A549 (cell line): ENCODE data around the gene CFD. TPM values are rescaled to one million over a fixed set of nuclear protein-coding genes. Genes with fewer than 3 reads are reported as not detected.

Source experiments
- ATAC-seq, 2 experiments: fragments of 200-7000 bp in 1 of 2; fragments of >200 bp in 1 of 2; cut with Nextera tagmentation in 1 of 2; cut with Tn5 transposase in 1 of 2; 3 replicates each; pipeline versions ENCODE4 v1.8.0 to v1.9.1; 2018 to 2020; ENCODE audit warnings: mild to moderate bottlenecking in 1 of 2, moderate library complexity in 1 of 2
- CTCF ChIA-PET: fragments of 300-600 bp; sonication (Branson Sonifier 250); formaldehyde crosslinking; extraction: SDS; loops from one replicate; lab custom pipeline; 2021; ENCODE audit warnings: antibody characterized with exemption, inconsistent platforms; lab: Yijun Ruan, JAX
- POLR2A ChIA-PET: fragments of 350-600 bp; formaldehyde crosslinking; extraction: SDS; loops from one replicate; lab custom pipeline; 2021; ENCODE audit warnings: antibody characterized with exemption, inconsistent platforms; lab: Yijun Ruan, JAX
- DNase-seq, 2 experiments: peaks; one replicate each; pipeline versions ENCODE4 v3.0.0 to v3.0.0-alpha.2; 2011 to 2016; ENCODE audit warnings: low read depth in 1 of 2, low spot score in 1 of 2
- FAIRE-seq: peaks from 2 replicates; lab custom pipeline; 2011; peaks lifted over from hg19 to GRCh38; lab: Jason Lieb, UNC
- H3K27ac ChIP-seq, 2 experiments: fragments of >200 bp; sonication (Bioruptor Twin); formaldehyde crosslinking; 3 replicates each; pipeline ENCODE4 v1.5.1; 2016 to 2017
- H3K4me1 ChIP-seq: fragments of >200 bp; sonication (Bioruptor Twin); formaldehyde crosslinking; 3 replicates; pipeline ENCODE4 v1.6.1; 2016
- H3K4me2 ChIP-seq: fragments of >200 bp; sonication (Bioruptor Twin); formaldehyde crosslinking; 3 replicates; pipeline ENCODE4 v1.6.1; 2016
- H3K4me3 ChIP-seq: fragments of >200 bp; sonication (Bioruptor Twin); formaldehyde crosslinking; 3 replicates; pipeline ENCODE4 v1.5.1; 2016
- H3K9me3 ChIP-seq: fragments of >200 bp; sonication (Bioruptor Twin); formaldehyde crosslinking; 3 replicates; pipeline ENCODE4 v1.6.1; 2016
- CEBPB ChIP-seq, 2 experiments: fragments of >200 bp in 1 of 2; sonication (Bioruptor Twin) in 1 of 2; formaldehyde crosslinking in 1 of 2; IDR thresholded peaks; 2 replicates each; pipeline ENCODE4 v1.6.1; 2012 to 2016
- EHF ChIP-seq: fragments of 250-450 bp; sonication (Bioruptor Pico); IDR thresholded peaks from 2 replicates; pipeline ENCODE4 v1.5.0; 2020; ENCODE audit warnings: mild to moderate bottlenecking
- FOXS1 ChIP-seq: fragments of 250-450 bp; sonication (Bioruptor Pico); IDR thresholded peaks from 2 replicates; pipeline ENCODE4 v1.5.0; 2020; ENCODE audit warnings: mild to moderate bottlenecking, moderate library complexity
- GATA3 ChIP-seq: IDR thresholded peaks from 2 replicates; pipeline ENCODE4 v1.6.1; 2012; ENCODE audit warnings: borderline replicate concordance
- HDAC2 ChIP-seq: fragments of 200-600 bp; sonication (generic); IDR thresholded peaks from 2 replicates; pipeline ENCODE4 v1.6.1; 2016
- KDM1A ChIP-seq: fragments of 200-600 bp; sonication (generic); IDR thresholded peaks from 2 replicates; pipeline ENCODE4 v1.6.1; 2016; ENCODE audit warnings: low read depth, mild to moderate bottlenecking
- NPAS2 ChIP-seq: fragments of 250-450 bp; sonication (Bioruptor Pico); IDR thresholded peaks from 2 replicates; pipeline ENCODE4 v1.8.0; 2022; ENCODE audit warnings: mild to moderate bottlenecking, moderate library complexity, borderline replicate concordance
- NR3C1 ChIP-seq: fragments of >200 bp; sonication (Bioruptor Twin); formaldehyde crosslinking; IDR thresholded peaks from 3 replicates; pipeline ENCODE4 v1.6.1; 2017
- RAD21 ChIP-seq, 2 experiments: fragments of >200 bp in 1 of 2; sonication (Bioruptor Twin) in 1 of 2; formaldehyde crosslinking in 1 of 2; IDR thresholded peaks in 1 of 2; conservative IDR thresholded peaks in 1 of 2; 2 replicates in 1 of 2; 3 replicates in 1 of 2; pipeline ENCODE4 v1.6.1; 2012 to 2018; ENCODE audit warnings: inconsistent platforms in 1 of 2
- RARB ChIP-seq: fragments of 250-450 bp; sonication (Bioruptor Pico); IDR thresholded peaks from 2 replicates; pipeline ENCODE4 v1.8.0; 2021; ENCODE audit warnings: mild to moderate bottlenecking, moderate library complexity
- RFX5 ChIP-seq: fragments of 450-650 bp; IDR thresholded peaks from 2 replicates; pipeline ENCODE4 v1.7.1; 2014; ENCODE audit warnings: antibody characterized with exemption, mild to moderate bottlenecking, moderate library complexity
- TFCP2L1 ChIP-seq: fragments of 250-450 bp; sonication (Bioruptor Pico); IDR thresholded peaks from 2 replicates; pipeline ENCODE4 v1.5.0; 2021; ENCODE audit warnings: mild to moderate bottlenecking
- ZC3H11A ChIP-seq: fragments of 450-650 bp; IDR thresholded peaks from 2 replicates; pipeline ENCODE4 v1.6.1; 2014; ENCODE audit warnings: antibody characterized with exemption, mild to moderate bottlenecking
- ZFP36 ChIP-seq: fragments of 450-650 bp; IDR thresholded peaks from 2 replicates; pipeline ENCODE4 v1.6.1; 2014; ENCODE audit warnings: borderline replicate concordance; ENCODE audit not compliant: partially characterized antibody
- ZNF302 ChIP-seq: fragments of 250-450 bp; sonication (Bioruptor Pico); IDR thresholded peaks from 2 replicates; pipeline ENCODE4 v1.9.0; 2021; ENCODE audit warnings: inconsistent platforms, mild to moderate bottlenecking, moderate library complexity
- WGBS: methylation state at CpG from one replicate; pipeline ENCODE4 v1.1.6; 2017; ENCODE audit errors: missing lambda C conversion rate; 5-methylcytosine and 5-hydroxymethylcytosine counted together
- polyA plus RNA-seq, 4 experiments: library from polyadenylated mRNA; depleted of rRNA in 3 of 4; stranded (reverse); fragments of >200 nt; fragmentation: RNase III in 1 of 4; extraction: RNeasy Plus Mini Kit Qiagen cat#74134 plus additional on column Dnase treatment in 1 of 4; gene quantifications; 2 replicates in 3 of 4; 3 replicates in 1 of 4; pipeline ENCODE4 v1.2.3, GENCODE V29; 2011 to 2017
- TF ChIP-seq, protein P1 (sequence below): fragments of >200 bp; sonication (Bioruptor Twin); formaldehyde crosslinking; IDR thresholded peaks from 3 replicates; pipeline ENCODE4 v1.6.1; 2016

Gene CFD
- polyA plus RNA-seq, 2 of the 4 experiments (the other 2 are of a cell fraction): 7.6 to 14.3 TPM

GRCh38 chr19:898663-899062 lies 39.2 kb downstream of the CFD start:
- no peak for ATAC-seq
- POLR2A ChIA-PET: no interaction called here
- CTCF ChIA-PET: no interaction called here
- H3K4me2 ChIP-seq: no peak overlapping the region
- H3K4me1 ChIP-seq: peaks cover 5% of the 10 kb centered on the region; the same call in 1 of the 3 replicates
- 91% methylated on average over 10 of the region's 20 CpGs for WGBS
- DNase-seq: no peak
- H3K4me3 ChIP-seq: no peak overlapping the region
- no peak for FAIRE-seq
- peak; percentile 81 for TF ChIP-seq RFX5
- TF ChIP-seq FOXS1 (CRISPR knock-in tag): no peak
- H3K9me3 ChIP-seq: no peaks in the 10 kb centered on the region
- no peak overlapping the region for H3K27ac ChIP-seq

DNA sequence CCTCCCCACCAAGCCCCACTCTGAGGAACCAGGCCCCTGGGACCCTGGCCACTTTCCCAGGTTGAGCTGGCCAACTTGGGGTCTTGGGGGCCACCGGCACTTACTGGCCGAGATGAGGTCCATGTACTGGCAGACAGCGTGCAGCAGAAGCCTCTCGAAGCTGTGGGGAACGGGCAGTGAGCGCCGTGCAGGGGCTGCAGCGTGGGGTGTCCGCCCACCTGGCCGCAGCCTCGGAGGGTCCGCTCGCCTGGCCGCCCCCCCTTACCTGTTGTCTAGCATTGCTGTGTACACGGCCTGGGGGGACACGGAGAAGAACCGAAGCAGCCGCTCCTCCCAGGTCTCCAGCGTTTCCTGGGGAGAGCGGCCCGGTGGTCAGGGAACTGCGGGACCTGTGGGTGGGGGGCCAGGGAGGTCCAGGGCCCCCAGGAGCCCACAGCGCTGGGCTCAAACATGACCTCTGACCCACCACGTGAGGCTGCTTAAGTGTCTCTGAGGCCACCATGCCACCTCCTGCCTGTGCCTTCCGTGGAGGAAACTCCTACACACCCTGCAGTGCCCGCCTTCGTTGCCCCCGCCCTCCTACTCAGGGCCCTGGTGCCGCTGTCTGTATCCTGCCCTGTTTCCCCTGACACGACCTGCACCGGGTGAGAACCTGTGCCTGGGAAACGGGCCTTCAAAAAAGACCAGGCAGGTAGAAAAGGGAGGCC lies 40.0 kb downstream of the CFD start:
- no peaks in the 10 kb centered on the region for H3K9me3 ChIP-seq
- no peak overlapping the region for H3K4me2 ChIP-seq
- peaks cover 5% of the 10 kb centered on the region; the same call in 1 of the 3 replicates for H3K4me1 ChIP-seq
- H3K4me3 ChIP-seq: no peak overlapping the region
- FAIRE-seq: no peak
- H3K27ac ChIP-seq: no peak overlapping the region
- no peak for ATAC-seq
- DNase-seq: no peak
- 89% methylated on average over 27 of the region's 32 CpGs for WGBS
- POLR2A ChIA-PET: no interaction called here
- CTCF ChIA-PET: no interaction called here
- TF ChIP-seq CEBPB (IDR thresholded peaks at IDR 0.05): no peak
- TF ChIP-seq NR3C1: no peak
- no peak for TF ChIP-seq RAD21 (conservative IDR thresholded peaks at IDR 0.05 in 1 of 2, IDR thresholded peaks at IDR 0.05 in 1 of 2)
- TF ChIP-seq, all 56 proteins: peak for 0

- Histone ChIP-seq H3K4me2 (no peak overlapping the region), H3K27ac (peak overlapping the region in 1 of 2 experiments; percentile 20; a peak in 1 of 6 replicates), H3K9me3 (no peaks in the 10 kb centered on the region)
- POLR2A ChIA-PET: no interaction called here
- FAIRE-seq: no peak
- no peak for TF ChIP-seq KDM1A
- TF ChIP-seq HDAC2: no peak
- TF ChIP-seq GATA3: no peak
- no peak for TF ChIP-seq ZFP36
- TF ChIP-seq ZC3H11A: no peak
- no peak for TF ChIP-seq NPAS2 (CRISPR knock-in tag)
- TF ChIP-seq TFCP2L1 (CRISPR knock-in tag): no peak
- no peak for TF ChIP-seq RARB
- TF ChIP-seq EHF (CRISPR knock-in tag): no peak
- TF ChIP-seq, protein P1, sequence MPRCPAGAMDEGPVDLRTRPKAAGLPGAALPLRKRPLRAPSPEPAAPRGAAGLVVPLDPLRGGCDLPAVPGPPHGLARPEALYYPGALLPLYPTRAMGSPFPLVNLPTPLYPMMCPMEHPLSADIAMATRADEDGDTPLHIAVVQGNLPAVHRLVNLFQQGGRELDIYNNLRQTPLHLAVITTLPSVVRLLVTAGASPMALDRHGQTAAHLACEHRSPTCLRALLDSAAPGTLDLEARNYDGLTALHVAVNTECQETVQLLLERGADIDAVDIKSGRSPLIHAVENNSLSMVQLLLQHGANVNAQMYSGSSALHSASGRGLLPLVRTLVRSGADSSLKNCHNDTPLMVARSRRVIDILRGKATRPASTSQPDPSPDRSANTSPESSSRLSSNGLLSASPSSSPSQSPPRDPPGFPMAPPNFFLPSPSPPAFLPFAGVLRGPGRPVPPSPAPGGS: no peak
- TF ChIP-seq, all 56 proteins: peak for 0
- no peak for DNase-seq
- CTCF ChIA-PET: no interaction called here
- ATAC-seq: peak; percentile 4 to 33; a peak in 3 of 6 replicates
- H3K4me1 ChIP-seq: peaks cover 5% of the 10 kb centered on the region; the same call in 1 of the 3 replicates
- H3K4me3 ChIP-seq: no peak overlapping the region
- 84% methylated on average over 15 of the region's 15 CpGs for WGBS
Observed at GRCh38 chr19:900043-900301, 40.5 kb downstream of the CFD start.

DNA sequence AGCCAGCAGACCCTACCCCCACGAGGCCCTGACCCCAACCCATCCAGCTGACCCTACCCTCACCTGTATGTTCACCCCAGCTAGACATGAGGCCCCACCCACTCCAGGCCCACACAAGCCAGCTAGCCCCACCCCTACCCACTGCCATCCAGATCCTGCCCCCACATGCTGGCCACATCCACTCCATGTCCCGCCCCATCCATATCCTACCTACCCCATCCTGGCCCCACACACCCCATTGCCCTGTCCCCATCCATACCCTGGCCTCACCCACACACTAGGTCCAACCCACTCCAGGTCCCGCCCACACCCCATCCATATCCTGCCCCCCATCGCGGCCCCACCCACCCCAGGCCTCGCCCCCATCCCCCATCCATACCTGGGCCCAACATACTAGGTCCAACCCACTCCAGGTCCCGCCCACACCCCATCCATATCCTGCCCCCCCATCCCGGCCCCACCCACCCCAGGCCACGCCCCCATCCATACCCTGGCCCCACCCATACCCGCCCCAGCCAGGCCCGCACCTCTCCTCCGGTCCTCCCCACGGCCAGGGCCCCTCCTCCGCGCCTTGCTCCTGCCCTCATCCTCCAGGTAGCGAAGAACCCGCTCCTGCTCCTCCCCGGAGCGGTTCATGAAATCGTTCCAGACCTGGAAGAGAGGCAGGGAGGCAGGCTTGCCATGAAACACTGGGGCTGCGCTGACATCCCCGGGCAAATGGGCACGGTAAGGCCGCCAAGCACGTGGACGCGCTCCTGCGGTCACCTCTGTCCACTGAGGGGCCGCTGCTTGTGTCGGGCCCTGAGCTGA lies 41.0 kb downstream of the CFD start:
- Histone ChIP-seq H3K27ac (peak overlapping the region in 1 of 2 experiments; percentile 20; a peak in 1 of 6 replicates), H3K9me3 (no peaks in the 10 kb centered on the region), H3K4me2 (no peak overlapping the region)
- FAIRE-seq: no peak
- TF ChIP-seq ZC3H11A: no peak
- TF ChIP-seq ZFP36: no peak
- TF ChIP-seq ZNF302 (CRISPR knock-in tag): no peak
- TF ChIP-seq, all 56 proteins: peak for 0
- DNase-seq (peak; percentile 34 to 62), ATAC-seq (peak; percentile 63 to 85)
- WGBS: 94% methylated on average over 14 of the region's 30 CpGs
- Histone ChIP-seq H3K4me3 (no peak overlapping the region), H3K4me1 (peaks cover 5% of the 10 kb centered on the region; the same call in 1 of the 3 replicates)
- ChIA-PET POLR2A (no interaction called here), CTCF (interaction anchor here (0.7 kb wide), 1 partner anchor 71 kb away, joined by 3 read pairs; no protein-coding TSS in a partner anchor)
